ENCODE measurements around the gene BCKDHA.

The BCKDHA gene

DNA sequence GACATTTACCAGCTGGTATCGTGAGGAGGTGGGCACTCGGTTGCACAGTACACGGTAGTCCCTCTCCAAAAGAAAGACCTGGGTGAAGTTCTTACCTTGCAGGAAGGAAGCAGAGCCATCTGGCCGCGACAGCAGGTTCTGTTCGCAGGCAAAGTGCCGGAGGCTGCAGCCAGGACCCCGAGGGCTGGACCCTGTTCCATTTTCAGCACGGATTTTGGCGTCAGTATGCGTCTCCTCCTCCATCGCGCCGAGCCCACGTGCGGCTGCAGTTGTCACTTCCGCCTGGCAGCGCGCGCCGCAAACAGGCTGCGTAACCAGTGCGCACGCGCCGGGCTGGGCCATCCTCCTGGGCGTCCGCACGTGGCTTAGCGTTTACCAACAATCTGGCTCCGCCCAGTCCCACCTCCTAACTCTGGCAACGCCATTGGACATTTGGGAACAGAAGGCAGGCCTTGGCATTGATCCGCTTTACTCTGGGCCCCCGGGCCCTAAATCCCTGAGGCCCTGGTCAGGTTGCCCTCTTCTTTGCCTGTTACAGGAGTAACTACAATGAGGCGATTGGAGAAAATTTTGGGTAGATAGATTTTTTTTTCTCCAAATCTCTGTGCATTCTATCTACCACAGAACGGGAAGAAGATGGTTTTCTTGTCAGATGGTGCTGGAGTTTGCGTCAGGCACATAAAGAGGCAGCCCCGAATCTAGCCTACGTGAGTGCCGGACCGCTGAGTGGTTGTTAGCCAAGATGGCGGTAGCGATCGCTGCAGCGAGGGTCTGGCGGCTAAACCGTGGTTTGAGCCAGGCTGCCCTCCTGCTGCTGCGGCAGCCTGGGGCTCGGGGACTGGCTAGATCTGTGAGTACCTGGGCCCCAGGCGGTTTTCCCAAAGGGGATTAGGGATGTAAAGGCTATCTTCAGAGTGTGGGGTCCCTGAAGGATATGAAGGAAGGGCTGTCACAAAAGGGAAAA lies at the start of gene BCKDHA, which contains the start of gene EXOSC5:
Gene BCKDHA, plus strand, starts transcription at position 733 of the 964 bp plus-strand sequence. Its CDS starts 10 bp downstream, at position 743.
Gene EXOSC5, minus strand, starts transcription at position 274 of the 964 bp plus-strand sequence. Its CDS starts 31 bp downstream, at position 243.
- no peaks in the 10 kb centered on the region for H3K27me3 ChIP-seq (ENCODE audit: insufficient read depth, low read length)
- H3K36me3 ChIP-seq (ENCODE audit: insufficient read depth, low read length): no peaks in the 10 kb centered on the region
- H3K79me2 ChIP-seq (ENCODE audit: control insufficient read depth, insufficient read depth, low read length, unreplicated experiment): peaks cover 10% of the 10 kb centered on the region
- H3K27ac ChIP-seq (ENCODE audit: low read depth, low read length): peak within 1 kb of the TSS; percentile 94
- peak within 1 kb of the TSS; percentile 100 for H2AFZ ChIP-seq (ENCODE audit: low read length, unreplicated experiment)
- H3K4me3 ChIP-seq (ENCODE audit: low read depth, low read length): peak within 1 kb of the TSS; percentile 99
- peaks cover 6% of the 10 kb centered on the region for H3K4me1 ChIP-seq (ENCODE audit: control insufficient read depth, insufficient read depth, low read length, unreplicated experiment)

GRCh38 chr19:41350735-41351338 lies 46.8 kb upstream of the BCKDHA start:
- peak overlapping the region; percentile 98 for H3K4me3 ChIP-seq (ENCODE audit: low read depth, low read length)
- H2AFZ ChIP-seq (ENCODE audit: low read length, unreplicated experiment): no peak overlapping the region
- peak overlapping the region; percentile 55; the same call in 1 of the 2 replicates for H3K27ac ChIP-seq (ENCODE audit: low read depth, low read length)
- no peaks in the 10 kb centered on the region for H3K4me1 ChIP-seq (ENCODE audit: control insufficient read depth, insufficient read depth, low read length, unreplicated experiment)
- H3K36me3 ChIP-seq (ENCODE audit: insufficient read depth, low read length): peaks cover 4% of the 10 kb centered on the region; the same call in 1 of the 2 replicates
- H3K79me2 ChIP-seq (ENCODE audit: control insufficient read depth, insufficient read depth, low read length, unreplicated experiment): peaks cover 37% of the 10 kb centered on the region
- no peaks in the 10 kb centered on the region for H3K27me3 ChIP-seq (ENCODE audit: insufficient read depth, low read length)

DNA sequence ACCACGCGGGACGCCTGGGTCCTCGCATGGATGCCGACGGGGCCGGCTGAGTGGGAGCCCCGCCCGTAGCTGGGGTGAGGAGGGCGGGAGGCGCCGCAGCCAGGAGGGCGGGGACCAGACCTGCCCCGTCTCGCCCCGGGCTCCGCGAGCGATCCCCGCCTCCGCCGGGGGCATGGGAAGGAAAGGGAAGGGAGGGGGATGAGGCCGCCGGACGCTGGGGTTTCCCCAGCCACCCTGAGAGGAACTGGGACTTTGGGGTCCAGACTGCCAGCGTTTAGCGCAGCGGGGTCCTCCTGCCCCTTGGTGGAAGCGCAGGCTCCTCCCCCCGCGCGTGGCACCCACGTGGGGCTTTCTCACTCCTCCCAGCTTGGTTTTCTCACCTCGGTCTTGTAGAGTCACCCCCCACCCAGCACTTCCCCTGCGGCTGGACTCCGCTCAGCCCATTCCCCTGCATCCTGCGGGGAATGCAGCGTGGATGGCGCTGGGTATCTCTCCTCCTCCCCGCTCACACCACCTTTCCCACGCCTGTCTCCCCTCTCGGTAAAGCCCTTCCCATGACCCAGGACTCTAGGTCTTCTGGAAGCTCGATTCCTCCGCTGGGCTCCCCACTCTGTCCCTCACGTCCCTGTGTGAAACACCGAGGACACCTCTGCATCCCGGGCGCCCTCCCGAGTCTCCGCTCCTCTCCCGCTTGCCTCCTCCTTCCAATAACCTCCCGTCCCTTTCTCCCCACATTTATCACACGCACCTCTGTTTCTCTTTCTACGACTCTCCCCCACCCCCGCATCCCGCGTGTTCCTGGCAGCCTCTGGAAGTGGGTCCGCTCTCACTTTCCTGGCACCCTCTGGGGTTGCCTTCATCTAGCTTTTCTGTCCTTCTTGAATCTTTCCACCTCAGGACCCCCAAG lies 46.0 kb upstream of the BCKDHA start:
- Histone ChIP-seq H3K79me2 (ENCODE audit: control insufficient read depth, insufficient read depth, low read length, unreplicated experiment) (peaks cover 37% of the 10 kb centered on the region), H2AFZ (ENCODE audit: low read length, unreplicated experiment) (no peak overlapping the region), H3K36me3 (ENCODE audit: insufficient read depth, low read length) (peaks cover 4% of the 10 kb centered on the region; the same call in 1 of the 2 replicates), H3K27ac (ENCODE audit: low read depth, low read length) (peak overlapping the region; percentile 55), H3K27me3 (ENCODE audit: insufficient read depth, low read length) (no peaks in the 10 kb centered on the region), H3K4me3 (ENCODE audit: low read depth, low read length) (peak overlapping the region; percentile 98), H3K4me1 (ENCODE audit: control insufficient read depth, insufficient read depth, low read length, unreplicated experiment) (no peaks in the 10 kb centered on the region)

DNA sequence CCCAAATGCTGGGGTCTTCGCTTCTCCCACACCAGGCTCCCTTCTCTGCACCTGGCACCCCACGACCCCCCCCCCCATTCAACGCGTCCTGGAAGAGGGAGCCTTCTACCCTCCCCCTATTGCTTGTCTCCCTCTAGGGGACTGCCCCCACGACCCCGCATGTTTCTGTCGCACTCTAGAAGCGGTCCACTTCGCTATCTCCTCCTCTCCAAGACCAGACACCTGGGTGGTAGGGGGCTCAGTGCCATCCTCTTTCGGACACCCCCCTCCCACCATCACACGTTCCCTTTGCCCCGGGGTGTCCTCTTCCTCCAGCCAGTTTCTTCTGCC lies 45.4 kb upstream of the BCKDHA start:
- no peaks in the 10 kb centered on the region for H3K4me1 ChIP-seq (ENCODE audit: control insufficient read depth, insufficient read depth, low read length, unreplicated experiment)
- H3K79me2 ChIP-seq (ENCODE audit: control insufficient read depth, insufficient read depth, low read length, unreplicated experiment): peaks cover 37% of the 10 kb centered on the region
- H3K27me3 ChIP-seq (ENCODE audit: insufficient read depth, low read length): no peaks in the 10 kb centered on the region
- H3K27ac ChIP-seq (ENCODE audit: low read depth, low read length): peak overlapping the region; percentile 55; the same call in 1 of the 2 replicates
- H3K4me3 ChIP-seq (ENCODE audit: low read depth, low read length): peak overlapping the region; percentile 98
- H3K36me3 ChIP-seq (ENCODE audit: insufficient read depth, low read length): peaks cover 4% of the 10 kb centered on the region; the same call in 1 of the 2 replicates
- no peak overlapping the region for H2AFZ ChIP-seq (ENCODE audit: low read length, unreplicated experiment)

DNA sequence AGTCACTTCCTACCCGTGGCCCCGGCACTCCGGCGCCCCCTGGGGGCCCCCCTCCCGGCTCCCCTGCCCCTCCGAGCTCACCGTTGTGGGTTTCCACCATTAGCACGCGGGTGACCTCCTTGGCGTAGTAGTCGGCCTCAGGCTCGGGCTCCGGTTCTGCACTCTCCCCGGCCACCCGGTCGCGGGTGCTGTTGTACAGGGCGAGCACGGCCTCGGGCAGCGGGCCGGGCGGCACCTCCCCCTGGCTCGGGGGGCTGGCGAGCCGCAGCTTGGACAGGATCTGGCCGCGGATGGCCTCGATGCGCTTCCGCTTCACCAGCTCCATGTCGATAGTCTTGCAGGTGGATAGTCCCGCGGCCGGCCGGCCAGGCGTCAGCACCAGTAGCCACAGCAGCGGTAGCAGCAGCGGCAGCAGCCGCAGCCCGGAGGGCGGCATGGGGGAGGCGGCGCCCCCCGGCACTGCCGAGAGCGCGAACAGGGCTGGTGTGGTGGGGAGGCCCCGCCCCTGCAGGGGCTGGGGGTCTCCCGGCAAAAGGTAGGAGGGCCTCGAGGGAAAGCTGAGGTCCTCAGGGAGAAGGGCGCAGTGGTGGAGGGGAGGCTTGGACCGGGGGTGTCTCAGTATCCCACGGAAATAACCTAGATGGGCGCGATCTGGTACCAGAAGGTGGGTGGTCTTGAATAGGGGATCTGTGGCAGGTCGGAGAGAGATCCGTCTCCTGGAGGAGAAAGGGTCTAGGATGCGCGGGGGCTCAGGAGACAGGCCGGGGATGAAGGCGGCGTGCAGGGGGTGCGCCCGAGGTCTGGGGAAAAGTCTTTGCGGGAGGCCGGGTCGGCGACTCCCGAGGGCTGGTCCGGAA lies 44.8 kb upstream of the BCKDHA start:
- no peaks in the 10 kb centered on the region for H3K4me1 ChIP-seq (ENCODE audit: control insufficient read depth, insufficient read depth, low read length, unreplicated experiment)
- H3K4me3 ChIP-seq (ENCODE audit: low read depth, low read length): peak overlapping the region; percentile 98
- peak overlapping the region; percentile 16; the same call in 1 of the 2 replicates for H3K27ac ChIP-seq (ENCODE audit: low read depth, low read length)
- H3K27me3 ChIP-seq (ENCODE audit: insufficient read depth, low read length): no peaks in the 10 kb centered on the region
- H3K36me3 ChIP-seq (ENCODE audit: insufficient read depth, low read length): peaks cover 4% of the 10 kb centered on the region; the same call in 1 of the 2 replicates
- no peak overlapping the region for H2AFZ ChIP-seq (ENCODE audit: low read length, unreplicated experiment)
- H3K79me2 ChIP-seq (ENCODE audit: control insufficient read depth, insufficient read depth, low read length, unreplicated experiment): peaks cover 37% of the 10 kb centered on the region

- no peaks in the 10 kb centered on the region for H3K27me3 ChIP-seq (ENCODE audit: insufficient read depth, low read length)
- no peaks in the 10 kb centered on the region for H3K36me3 ChIP-seq (ENCODE audit: insufficient read depth, low read length)
- H2AFZ ChIP-seq (ENCODE audit: low read length, unreplicated experiment): no peak within 1 kb of the TSS
- peaks cover 37% of the 10 kb centered on the region for H3K79me2 ChIP-seq (ENCODE audit: control insufficient read depth, insufficient read depth, low read length, unreplicated experiment)
- H3K4me3 ChIP-seq (ENCODE audit: low read depth, low read length): peak within 1 kb of the TSS; percentile 98
- H3K4me1 ChIP-seq (ENCODE audit: control insufficient read depth, insufficient read depth, low read length, unreplicated experiment): no peaks in the 10 kb centered on the region
- peak within 1 kb of the TSS; percentile 16; the same call in 1 of the 2 replicates for H3K27ac ChIP-seq (ENCODE audit: low read depth, low read length)
Measured at GRCh38 chr19:41353466-41354342, 43.9 kb upstream of the BCKDHA start, which contains the start of gene TGFB1. Gene TGFB1, minus strand, starts transcription at chr19:41353922. Its CDS starts 878 bp downstream, at chr19:41353044.

GRCh38 chr19:41354343-41354953 lies 43.2 kb upstream of the BCKDHA start:
- Histone ChIP-seq H3K36me3 (ENCODE audit: insufficient read depth, low read length) (no peaks in the 10 kb centered on the region), H3K27ac (ENCODE audit: low read depth, low read length) (no peak overlapping the region), H3K27me3 (ENCODE audit: insufficient read depth, low read length) (no peaks in the 10 kb centered on the region), H3K79me2 (ENCODE audit: control insufficient read depth, insufficient read depth, low read length, unreplicated experiment) (peaks cover 31% of the 10 kb centered on the region), H3K4me3 (ENCODE audit: low read depth, low read length) (peak overlapping the region; percentile 98), H2AFZ (ENCODE audit: low read length, unreplicated experiment) (no peak overlapping the region), H3K4me1 (ENCODE audit: control insufficient read depth, insufficient read depth, low read length, unreplicated experiment) (no peaks in the 10 kb centered on the region)

GRCh38 chr19:41355035-41355434 lies 42.6 kb upstream of the BCKDHA start:
- Histone ChIP-seq H3K27me3 (ENCODE audit: insufficient read depth, low read length) (no peaks in the 10 kb centered on the region), H3K4me3 (ENCODE audit: low read depth, low read length) (no peak overlapping the region), H3K36me3 (ENCODE audit: insufficient read depth, low read length) (no peaks in the 10 kb centered on the region), H2AFZ (ENCODE audit: low read length, unreplicated experiment) (no peak overlapping the region), H3K4me1 (ENCODE audit: control insufficient read depth, insufficient read depth, low read length, unreplicated experiment) (no peaks in the 10 kb centered on the region), H3K79me2 (ENCODE audit: control insufficient read depth, insufficient read depth, low read length, unreplicated experiment) (peaks cover 25% of the 10 kb centered on the region), H3K27ac (ENCODE audit: low read depth, low read length) (no peak overlapping the region)
